H1 (cell line): ENCODE data around the gene POLDIP2.

Experiments
- ATF3 ChIP-seq: IDR thresholded peaks from 2 replicates; pipeline ENCODE4 v1.6.1; 2011; ENCODE audit warnings: low read depth, mild to moderate bottlenecking, low read length; ENCODE audit not compliant: insufficient read depth
- BRCA1 ChIP-seq: IDR thresholded peaks from 2 replicates; pipeline ENCODE4 v1.6.1; 2012; ENCODE audit warnings: low read depth, low read length, improper control_type of control experiment
- CBX8 ChIP-seq: fragments of 300-800, 300-1000 bp; sonication (generic); IDR thresholded peaks from 2 replicates; pipeline ENCODE4 v1.7.1; 2016; ENCODE audit warnings: low read depth, low read length, borderline replicate concordance
- CTCF ChIP-seq, 3 experiments: IDR thresholded peaks; 1 replicate in 2 of 3; 2 replicates in 1 of 3; pipeline versions ENCODE4 v1.5.1 to v1.6.1; 2011; ENCODE audit warnings: low read length in 3 of 3, mild to moderate bottlenecking in 3 of 3, inconsistent platforms in 2 of 3, low read depth in 1 of 3, moderate library complexity in 1 of 3; ENCODE audit not compliant: insufficient read depth in 1 of 3; ENCODE audit errors: control extremely low read depth in 1 of 3
- POLR2A ChIP-seq, 2 experiments: IDR thresholded peaks; 1 replicate in 1 of 2; 2 replicates in 1 of 2; pipeline ENCODE4 v1.6.1; 2011; ENCODE audit warnings: low read depth in 2 of 2, low read length in 2 of 2, mild to moderate bottlenecking in 2 of 2; ENCODE audit errors: control extremely low read depth in 1 of 2
- POLR2AphosphoS5 ChIP-seq: IDR thresholded peaks from 2 replicates; pipeline ENCODE4 v1.6.1; 2011; ENCODE audit warnings: low read depth, low read length
- RAD21 ChIP-seq, 2 experiments: IDR thresholded peaks in 1 of 2; conservative IDR thresholded peaks in 1 of 2; 2 replicates each; pipeline ENCODE4 v1.6.1; 2011; ENCODE audit warnings: low read depth in 2 of 2, low read length in 2 of 2, improper control_type of control experiment in 1 of 2, inconsistent platforms in 1 of 2, mild to moderate bottlenecking in 1 of 2, moderate library complexity in 1 of 2
- RBBP5 ChIP-seq: IDR thresholded peaks from 2 replicates; pipeline ENCODE4 v1.7.1; 2012; ENCODE audit warnings: low read depth, mild to moderate bottlenecking, inconsistent platforms, low read length, moderate library complexity, borderline replicate concordance
- RXRA ChIP-seq: IDR thresholded peaks from 2 replicates; pipeline ENCODE4 v1.6.1; 2011; ENCODE audit warnings: low read depth, mild to moderate bottlenecking, low read length, moderate library complexity; ENCODE audit not compliant: insufficient read depth
- SP1 ChIP-seq: IDR thresholded peaks from 2 replicates; pipeline ENCODE4 v1.6.1; 2011; ENCODE audit warnings: low read depth, low read length
- YY1 ChIP-seq: IDR thresholded peaks from 2 replicates; pipeline ENCODE4 v1.6.1; 2011; ENCODE audit warnings: low read depth, mild to moderate bottlenecking, low read length
- TF ChIP-seq, protein P1 (sequence below): IDR thresholded peaks from 2 replicates; pipeline ENCODE4 v1.6.1; 2012; ENCODE audit warnings: low read length, inconsistent platforms
- TF ChIP-seq, protein P2 (sequence below): IDR thresholded peaks from 2 replicates; pipeline ENCODE4 v1.6.1; 2011; ENCODE audit warnings: low read length, improper control_type of control experiment

- no peak for TF ChIP-seq RBBP5
- TF ChIP-seq SP1, result no peak
- TF ChIP-seq CTCF (IDR thresholded peaks at IDR 0.05; ENCODE audit: control extremely low read depth in 1 of 3, insufficient read depth in 1 of 3, low read depth in 1 of 3, low read length in 3 of 3), result no peak
- no peak for TF ChIP-seq ATF3
- TF ChIP-seq, protein P1, sequence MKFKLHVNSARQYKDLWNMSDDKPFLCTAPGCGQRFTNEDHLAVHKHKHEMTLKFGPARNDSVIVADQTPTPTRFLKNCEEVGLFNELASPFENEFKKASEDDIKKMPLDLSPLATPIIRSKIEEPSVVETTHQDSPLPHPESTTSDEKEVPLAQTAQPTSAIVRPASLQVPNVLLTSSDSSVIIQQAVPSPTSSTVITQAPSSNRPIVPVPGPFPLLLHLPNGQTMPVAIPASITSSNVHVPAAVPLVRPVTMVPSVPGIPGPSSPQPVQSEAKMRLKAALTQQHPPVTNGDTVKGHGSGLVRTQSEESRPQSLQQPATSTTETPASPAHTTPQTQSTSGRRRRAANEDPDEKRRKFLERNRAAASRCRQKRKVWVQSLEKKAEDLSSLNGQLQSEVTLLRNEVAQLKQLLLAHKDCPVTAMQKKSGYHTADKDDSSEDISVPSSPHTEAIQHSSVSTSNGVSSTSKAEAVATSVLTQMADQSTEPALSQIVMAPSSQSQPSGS, result no peak
- TF ChIP-seq RXRA, result no peak
- TF ChIP-seq POLR2AphosphoS5, result no peak
- TF ChIP-seq BRCA1, result no peak
- no peak for TF ChIP-seq RAD21 (IDR thresholded peaks at IDR 0.05 in 1 of 2, conservative IDR thresholded peaks at IDR 0.05 in 1 of 2; ENCODE audit: low read depth in 2 of 2, low read length in 2 of 2)
- TF ChIP-seq YY1, result no peak
- TF ChIP-seq, protein P2, sequence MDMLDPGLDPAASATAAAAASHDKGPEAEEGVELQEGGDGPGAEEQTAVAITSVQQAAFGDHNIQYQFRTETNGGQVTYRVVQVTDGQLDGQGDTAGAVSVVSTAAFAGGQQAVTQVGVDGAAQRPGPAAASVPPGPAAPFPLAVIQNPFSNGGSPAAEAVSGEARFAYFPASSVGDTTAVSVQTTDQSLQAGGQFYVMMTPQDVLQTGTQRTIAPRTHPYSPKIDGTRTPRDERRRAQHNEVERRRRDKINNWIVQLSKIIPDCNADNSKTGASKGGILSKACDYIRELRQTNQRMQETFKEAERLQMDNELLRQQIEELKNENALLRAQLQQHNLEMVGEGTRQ, result no peak
- TF ChIP-seq CBX8, result no peak
- no peak for TF ChIP-seq POLR2A (IDR thresholded peaks at IDR 0.05; ENCODE audit: control extremely low read depth in 1 of 2, low read depth in 2 of 2, low read length in 2 of 2)
Observed at GRCh38 chr17:28340374-28340773, 17.0 kb downstream of the POLDIP2 start.
